ENCODE results near the gene CACNA1F.
"Not testable (repeated sequence)": the region's sequence is repeated elsewhere in the genome, so short reads cannot be mapped to it uniquely, and the experiment has no call there.

Gene CACNA1F

GRCh38 chrX:49176421-49177326 lies 56.5 kb downstream of the CACNA1F start:
- no peak for DNase-seq (ENCODE audit: low read depth in 2 of 2)

DNA sequence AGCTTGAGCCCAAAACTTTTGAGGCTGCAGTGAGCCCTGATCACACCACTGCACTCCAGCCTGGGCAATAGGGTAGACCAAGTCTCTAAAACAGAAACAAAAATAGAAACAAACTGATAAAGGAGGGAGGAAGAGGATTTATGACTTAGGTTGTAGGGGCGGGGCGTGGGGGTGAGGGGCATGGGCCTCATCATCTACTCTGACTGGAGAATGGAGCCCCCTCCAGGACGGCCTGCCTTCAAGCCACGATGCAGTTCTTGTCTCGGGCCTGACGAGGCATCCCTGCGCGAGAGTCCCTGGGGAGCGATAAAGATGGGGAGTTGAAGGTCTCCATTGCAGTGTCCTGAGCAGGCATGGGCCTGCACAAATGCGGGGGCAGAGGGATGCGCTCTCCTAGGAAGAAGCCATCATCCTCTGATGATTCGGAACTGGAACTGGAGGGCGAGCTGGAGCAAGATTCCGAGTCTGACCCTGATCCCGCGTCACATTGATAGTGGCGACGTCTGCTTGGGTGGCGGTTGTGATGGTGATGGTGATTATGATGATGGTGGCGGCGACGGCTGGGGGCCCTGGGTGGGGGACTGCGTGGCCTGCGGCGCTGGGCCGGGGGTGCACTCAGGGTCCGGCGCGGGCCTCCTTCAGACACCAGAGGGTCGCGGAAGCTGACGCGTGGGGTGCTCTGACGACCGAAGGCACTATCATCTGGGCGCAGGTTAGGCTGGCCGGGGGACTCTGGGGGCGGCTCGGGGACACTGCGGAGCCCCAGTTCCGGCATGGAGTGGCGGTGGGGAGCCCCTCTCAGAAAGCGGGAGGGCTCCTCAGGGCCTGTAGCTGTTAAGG lies 57.5 kb downstream of the CACNA1F start:
- DNase-seq (ENCODE audit: low read depth in 2 of 2) = no peak

DNA sequence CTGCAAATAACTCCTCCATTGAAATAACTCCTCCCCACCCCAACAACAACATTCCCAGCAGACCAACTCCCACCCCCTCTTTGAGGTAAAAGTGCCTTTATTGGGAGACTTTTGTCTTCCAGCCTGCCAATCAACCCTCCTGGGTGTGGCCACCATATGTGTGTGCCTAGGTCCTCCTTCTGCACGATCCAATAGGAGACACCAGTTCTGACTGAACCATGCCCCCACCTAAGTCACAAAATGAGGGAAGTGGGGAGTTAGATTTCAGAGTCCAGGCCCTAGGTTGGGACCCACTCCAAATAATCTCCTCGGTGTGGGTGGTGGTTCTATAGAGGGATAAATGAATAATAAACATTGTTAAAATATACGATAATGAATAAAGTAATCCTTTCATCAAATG lies 58.4 kb downstream of the CACNA1F start:
- DNase-seq (ENCODE audit: low read depth in 2 of 2) = no peak

- not testable (repeated sequence) for DNase-seq (ENCODE audit: low read depth in 2 of 2)
Measured at GRCh38 chrX:49173544-49173943, 59.6 kb downstream of the CACNA1F start.

DNA sequence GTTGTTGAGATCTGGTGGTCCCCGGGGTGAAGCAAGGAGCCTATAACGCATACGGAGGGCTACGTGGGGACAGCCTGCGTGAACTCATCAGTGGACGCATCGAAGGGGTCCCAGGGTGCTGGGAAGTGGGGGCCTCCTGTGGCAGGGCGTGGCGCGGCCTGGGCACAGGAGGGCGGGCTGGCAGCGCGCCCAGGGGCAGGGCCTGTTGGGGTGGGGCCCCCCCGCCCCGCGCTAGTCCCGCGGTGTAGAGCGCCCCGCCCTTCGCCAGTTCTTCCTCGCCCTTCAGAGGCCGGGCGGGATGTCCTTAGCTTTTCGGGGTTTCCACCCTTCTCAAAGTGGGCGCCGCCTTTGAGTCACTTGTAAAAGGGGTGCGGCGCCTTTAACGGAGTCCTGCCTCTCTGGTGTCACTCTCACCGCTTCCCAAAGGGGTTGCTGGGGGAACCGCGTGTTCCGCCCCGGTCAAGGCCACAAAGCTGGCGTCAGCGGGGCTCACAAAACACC lies 60.8 kb downstream of the CACNA1F start:
- DNase-seq (ENCODE audit: low read depth in 2 of 2) = peak; percentile 68 to 72

DNA sequence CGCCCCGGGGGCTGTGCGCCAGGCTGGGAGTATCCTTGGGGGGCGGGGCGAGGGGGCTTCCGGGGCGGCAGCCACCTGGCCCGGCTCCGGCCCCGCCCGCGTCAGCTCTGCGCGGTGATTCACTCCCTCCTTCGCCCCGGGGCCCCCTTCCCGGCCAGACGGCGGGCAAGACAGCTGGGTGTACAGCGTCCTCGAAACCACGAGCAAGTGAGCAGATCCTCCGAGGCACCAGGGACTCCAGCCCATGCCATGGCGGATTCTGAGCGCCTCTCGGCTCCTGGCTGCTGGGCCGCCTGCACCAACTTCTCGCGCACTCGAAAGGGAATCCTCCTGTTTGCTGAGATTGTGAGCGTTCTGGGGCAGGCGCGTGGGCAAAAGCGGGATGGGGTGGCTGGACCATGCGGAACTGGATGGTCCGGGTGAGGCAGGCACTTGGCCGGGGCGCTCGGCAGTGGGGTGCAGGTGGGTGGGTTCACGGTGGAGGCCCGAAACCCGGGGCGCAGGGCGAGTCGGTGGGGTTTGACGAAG lies 61.3 kb downstream of the CACNA1F start, which contains the start of gene PLP2:
Gene PLP2 (plus strand): TSS at position 147 of the 528 bp plus-strand sequence. CDS start 103 bp downstream, at position 250.
- peak; percentile 70 to 72 for DNase-seq (ENCODE audit: low read depth in 2 of 2)

DNA sequence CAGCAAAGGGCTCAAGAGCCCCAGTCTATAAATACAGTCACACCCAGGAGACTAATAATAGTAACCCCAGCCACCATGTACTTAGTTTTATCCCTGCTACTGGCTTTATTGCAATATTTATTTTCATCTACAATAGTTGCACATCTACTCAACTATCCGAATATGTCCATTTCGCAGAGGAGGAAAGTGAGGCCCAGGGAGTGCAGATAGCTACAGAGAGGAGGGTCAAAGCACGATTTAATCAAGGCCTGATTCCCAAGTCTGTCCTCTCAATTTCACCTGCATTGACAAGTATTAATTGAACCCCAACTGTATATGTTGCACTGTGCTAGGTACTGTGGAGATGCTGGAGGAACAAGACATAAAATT lies 65.4 kb downstream of the CACNA1F start:
- no peak for DNase-seq (ENCODE audit: low read depth in 2 of 2)

GRCh38 chrX:49166914-49167739 lies 66.0 kb downstream of the CACNA1F start:
- peak; percentile 56 to 65 for DNase-seq (ENCODE audit: low read depth in 2 of 2)

DNA sequence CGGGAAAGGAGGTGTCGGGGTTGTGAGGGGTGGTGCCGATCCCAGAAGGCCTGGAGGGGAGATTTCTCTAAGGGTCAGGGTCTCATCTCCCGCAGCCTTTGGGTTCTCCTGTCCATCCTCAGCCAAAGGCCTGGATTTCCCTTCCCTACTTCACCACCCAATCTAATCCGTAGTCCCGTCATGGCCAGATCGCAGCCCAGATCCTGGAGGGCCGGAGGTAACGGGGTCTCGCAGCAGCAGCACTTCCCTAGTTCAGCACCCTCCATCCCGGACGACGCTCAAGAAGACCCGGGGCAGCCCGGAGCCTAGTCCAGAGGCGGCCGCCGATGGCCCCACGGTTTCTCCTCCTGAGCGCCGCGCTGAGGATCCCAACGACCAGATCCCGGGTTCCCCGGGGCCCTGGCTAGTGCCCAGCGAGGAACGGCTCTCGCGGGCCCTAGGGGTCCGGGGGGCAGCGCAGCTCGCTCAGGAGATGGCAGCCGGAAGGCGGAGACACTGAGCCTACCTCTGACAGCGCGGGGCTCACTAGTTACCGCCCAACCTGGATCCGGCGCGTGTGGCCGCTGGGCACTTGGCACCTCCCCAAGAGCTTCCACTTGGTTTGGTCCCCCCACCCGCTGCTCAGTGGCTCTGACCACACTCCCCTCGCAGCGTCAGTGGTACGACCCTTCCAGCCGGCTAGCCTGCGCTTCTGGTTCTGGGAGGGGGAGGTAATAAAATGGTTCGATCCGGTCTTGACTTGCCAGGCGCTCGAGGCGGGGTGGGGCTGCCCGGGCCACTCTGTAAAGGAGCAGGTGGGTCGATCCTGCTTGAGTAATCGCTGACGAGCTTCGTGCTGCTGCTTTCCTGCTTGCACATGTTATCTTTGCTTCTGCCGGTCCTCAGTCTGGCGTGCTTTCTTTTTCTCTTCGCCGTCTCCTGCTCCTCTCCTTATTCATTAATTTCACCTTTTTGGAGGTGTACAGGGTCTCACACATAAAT lies 66.9 kb downstream of the CACNA1F start:
- DNase-seq (ENCODE audit: low read depth in 2 of 2) = peak; percentile 59 to 65

GRCh38 chrX:49164589-49165360 lies 68.4 kb downstream of the CACNA1F start:
- no peak for DNase-seq (ENCODE audit: low read depth in 2 of 2)

DNA sequence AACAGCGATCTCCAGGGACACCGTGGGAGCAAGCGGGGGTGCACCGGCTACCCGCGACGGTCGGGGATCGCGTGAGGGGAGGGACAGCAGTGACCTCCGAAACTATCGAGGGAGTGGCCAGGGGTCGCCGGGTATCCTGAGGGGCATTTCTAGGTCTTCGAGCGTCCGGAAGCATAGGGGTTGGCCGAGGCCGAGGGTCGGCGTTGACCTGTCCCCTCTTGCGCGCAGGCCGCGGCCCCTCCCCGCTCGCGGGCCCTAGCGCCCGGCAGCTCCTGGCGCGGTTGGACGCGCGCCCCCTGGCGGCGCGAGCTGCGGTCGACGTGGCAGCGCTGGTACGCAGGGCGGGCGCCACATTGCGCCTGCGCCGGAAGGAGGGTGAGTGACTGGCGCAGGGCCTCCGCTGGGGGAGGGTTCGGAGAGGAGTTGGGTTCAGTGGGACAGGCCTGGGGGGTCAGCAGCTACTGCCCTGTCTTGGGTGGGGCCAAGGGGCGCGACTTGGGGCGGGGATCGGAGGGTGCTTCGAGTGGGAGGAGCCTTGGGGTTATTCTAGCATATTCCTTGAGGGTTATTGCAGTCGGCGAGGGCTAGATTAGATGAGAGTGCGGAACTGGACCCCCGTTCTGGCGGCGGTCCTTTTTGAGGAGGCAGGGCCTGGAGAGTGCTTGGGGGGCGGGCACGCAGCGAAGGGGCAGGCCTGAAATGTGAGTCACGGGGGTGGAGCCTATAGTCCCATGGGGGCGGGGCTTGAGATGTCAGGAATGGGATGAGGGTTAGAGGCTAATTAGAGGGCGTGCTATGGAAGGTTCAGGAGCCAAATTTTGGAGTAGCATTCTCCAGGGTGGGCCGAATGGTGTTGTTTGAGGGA lies 69.4 kb downstream of the CACNA1F start:
- DNase-seq (ENCODE audit: low read depth in 2 of 2) = peak; percentile 59 to 66

DNA sequence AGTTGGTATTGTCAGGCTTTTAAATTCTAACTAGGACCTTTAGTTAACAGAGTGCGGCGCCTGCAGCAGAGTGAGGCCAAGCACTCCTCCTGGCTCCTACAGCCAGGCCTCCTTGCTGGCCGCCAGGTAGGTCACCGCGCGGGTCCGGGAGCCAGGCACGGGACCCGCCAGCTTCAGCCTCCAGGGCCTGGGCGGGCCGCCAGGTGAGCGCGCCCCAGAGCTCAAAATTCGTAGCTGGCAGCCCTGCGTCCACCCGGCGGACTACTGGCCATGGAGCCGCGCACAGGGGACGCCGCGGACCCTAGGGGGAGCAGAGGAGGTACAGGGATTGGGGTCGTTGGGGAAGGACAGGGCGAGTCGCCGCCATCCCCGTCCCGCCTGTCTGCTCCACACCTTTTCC lies 70.5 kb downstream of the CACNA1F start, which contains the start of gene MAGIX:
Gene MAGIX (plus strand): TSS at position 139 of the 400 bp plus-strand sequence. CDS start 132 bp downstream, at position 271.
- no peak for DNase-seq (ENCODE audit: low read depth in 2 of 2)

DNA sequence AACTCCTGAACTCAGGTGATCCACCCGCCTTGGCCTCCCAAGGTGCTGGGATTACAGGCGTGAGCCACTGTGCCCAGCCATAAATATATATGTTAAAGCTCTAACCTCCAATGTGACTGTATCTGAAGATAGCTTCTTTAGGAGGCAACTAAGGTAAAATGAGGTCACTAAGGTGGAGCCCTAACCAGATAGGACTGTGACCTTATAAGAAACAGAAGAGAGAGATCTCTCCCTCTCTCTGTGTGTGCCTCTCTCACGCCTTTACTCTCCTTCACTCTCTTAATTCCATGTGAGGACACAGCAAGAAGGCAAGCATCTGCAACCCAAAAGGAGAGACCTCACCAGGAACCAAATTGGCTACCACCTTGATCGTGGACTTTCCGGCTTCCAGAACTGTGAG lies 71.5 kb downstream of the CACNA1F start:
- no peak for DNase-seq (ENCODE audit: low read depth in 2 of 2)

GRCh38 chrX:49160908-49161307 lies 72.2 kb downstream of the CACNA1F start:
- no peak for DNase-seq (ENCODE audit: low read depth in 2 of 2)

DNA sequence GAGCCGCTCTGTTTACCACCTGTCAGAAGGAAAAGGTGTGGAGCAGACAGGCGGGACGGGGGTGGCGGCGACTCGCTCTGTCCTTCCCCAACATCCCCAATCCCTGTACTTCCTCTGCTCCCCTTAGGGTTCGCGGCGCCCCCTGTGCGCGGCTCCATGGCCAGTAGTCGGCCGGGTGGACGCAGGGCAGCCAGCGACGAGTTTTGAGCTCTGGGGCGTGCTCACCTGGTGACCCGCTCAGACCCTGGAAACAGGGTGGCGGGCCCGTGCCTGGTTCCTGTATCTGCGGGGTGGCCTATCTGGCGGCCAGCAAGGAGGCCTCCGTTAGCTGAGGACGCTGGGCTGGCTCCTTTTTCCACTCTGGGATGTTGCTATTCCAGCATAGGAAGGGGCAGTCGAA lies 75.9 kb downstream of the CACNA1F start:
- DNase-seq (ENCODE audit: low read depth in 2 of 2) = no peak

DNA sequence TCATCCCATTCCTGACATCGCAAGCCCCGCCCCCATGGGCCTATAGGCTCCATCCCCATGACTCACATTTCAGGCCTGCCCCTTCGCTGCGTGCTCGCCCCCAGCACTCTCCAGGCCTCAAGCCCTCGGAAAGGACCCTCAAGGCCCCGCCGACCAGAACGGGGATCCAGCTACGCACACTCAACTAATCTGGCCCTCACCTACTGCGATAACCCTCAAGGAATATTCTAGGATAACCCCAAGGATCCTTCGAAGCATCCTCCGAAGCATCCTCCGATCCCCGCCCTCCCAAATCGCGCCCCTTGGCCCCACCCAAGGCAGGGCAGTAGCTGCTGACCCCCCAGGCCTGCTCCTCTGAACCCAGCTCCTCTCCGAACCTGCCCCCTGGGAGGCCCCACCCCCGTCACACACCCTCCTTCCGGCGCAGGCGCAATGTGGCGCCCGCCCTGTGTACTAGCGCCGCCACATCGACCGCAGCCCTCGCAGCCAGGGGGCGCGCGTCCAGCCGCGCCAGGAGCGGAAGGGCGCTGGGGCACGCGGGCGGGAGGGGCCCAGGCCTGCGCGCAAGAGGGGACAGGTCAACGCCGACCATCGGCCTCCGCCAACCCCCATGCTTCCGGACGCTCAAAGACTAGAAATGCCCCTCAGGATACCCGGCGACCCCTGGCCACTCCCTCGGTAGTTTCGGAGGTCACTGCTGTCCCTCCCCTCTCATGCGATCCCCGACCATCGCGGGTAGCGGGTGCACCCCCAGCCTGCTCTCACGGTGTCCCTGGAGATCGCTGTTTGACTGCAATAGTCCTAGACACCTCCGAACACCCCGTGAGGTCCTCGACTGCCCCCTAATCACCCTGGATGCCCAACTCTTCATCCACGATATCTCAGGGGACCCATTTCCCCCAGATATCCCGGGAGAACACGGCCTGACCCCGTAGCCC lies 77.0 kb downstream of the CACNA1F start:
- peak; percentile 74 to 78 for DNase-seq (ENCODE audit: low read depth in 2 of 2)
